Spleen (tissue), 11 donors: ENCODE results near the gene ADAMTSL1. TPM values are rescaled to one million over a fixed set of nuclear protein-coding genes. Genes with fewer than 3 reads are reported as not detected.

Experiments used
- DNase-seq: peaks from one replicate; pipeline ENCODE4 v3.0.0-alpha.2; 2020
- H3K27ac ChIP-seq, 8 donors: fragments of 200-600 bp; sonication (generic) in 7 of 8; 1 replicate in 4 of 8; 2 replicates in 4 of 8; pipeline versions ENCODE4 v1.5.0 to v1.8.0; 2016 to 2021; ENCODE audit warnings: inconsistent platforms in 4 of 8, mild to moderate bottlenecking in 4 of 8, moderate library complexity in 1 of 8
- H3K27me3 ChIP-seq, 7 donors: fragments of 200-600 bp; sonication (generic) in 6 of 7; replicated peaks in 1 of 7; 1 replicate in 4 of 7; 2 replicates in 3 of 7; pipeline versions ENCODE4 v1.5.0 to v1.8.0; 2016 to 2021; ENCODE audit warnings: inconsistent platforms in 3 of 7, mild to moderate bottlenecking in 1 of 7
- H3K36me3 ChIP-seq, 6 donors: fragments of 200-600 bp; sonication (generic) in 5 of 6; 1 replicate in 4 of 6; 2 replicates in 2 of 6; pipeline versions ENCODE4 v1.5.0 to v1.8.0; 2016 to 2021; ENCODE audit warnings: inconsistent platforms in 2 of 6
- H3K4me1 ChIP-seq, 6 donors: fragments of 200-600 bp; sonication (generic) in 5 of 6; 1 replicate in 3 of 6; 2 replicates in 3 of 6; pipeline versions ENCODE4 v1.5.0 to v1.8.0; 2016 to 2021; ENCODE audit warnings: inconsistent platforms in 3 of 6
- H3K4me3 ChIP-seq, 8 donors: fragments of 200-600 bp; sonication (generic) in 7 of 8; 1 replicate in 4 of 8; 2 replicates in 4 of 8; pipeline versions ENCODE4 v1.5.0 to v1.8.0; 2016 to 2021; ENCODE audit warnings: inconsistent platforms in 4 of 8, mild to moderate bottlenecking in 4 of 8, moderate library complexity in 2 of 8
- H3K9me3 ChIP-seq, 8 donors: fragments of 200-600 bp; sonication (generic) in 7 of 8; 1 replicate in 4 of 8; 2 replicates in 4 of 8; pipeline versions ENCODE4 v1.5.0 to v1.8.0; 2016 to 2021; ENCODE audit warnings: inconsistent platforms in 4 of 8
- CTCF ChIP-seq, 11 experiments: fragments of 200-600 bp in 7 of 11; fragments of 450-650 bp in 4 of 11; sonication (generic) in 4 of 11; IDR thresholded peaks in 8 of 11; conservative IDR thresholded peaks in 3 of 11; 1 replicate in 7 of 11; 2 replicates in 4 of 11; pipeline versions ENCODE4 v1.4.0 to v1.8.0; 2016 to 2021; ENCODE audit warnings: antibody characterized with exemption in 11 of 11, inconsistent platforms in 4 of 11, mild to moderate bottlenecking in 1 of 11
- POLR2A ChIP-seq, 3 donors: fragments of 450-650 bp; IDR thresholded peaks; one replicate each; pipeline ENCODE4 v1.5.1; 2017; ENCODE audit warnings: antibody characterized with exemption in 3 of 3, mild to moderate bottlenecking in 1 of 3
- POLR2AphosphoS5 ChIP-seq, 3 donors: sonication (generic); formaldehyde crosslinking; IDR thresholded peaks; one replicate each; pipeline ENCODE4 v1.5.1; 2017; ENCODE audit warnings: antibody characterized with exemption in 3 of 3
- WGBS, 5 donors: extraction: QIAGEN DNeasy Blood & Tissue Kit in 3 of 5; methylation state at CpG; one replicate each; pipeline versions ENCODE4 v1.1.5 to v1.1.7; 2013 to 2018; 5-methylcytosine and 5-hydroxymethylcytosine counted together
- intact Hi-C: fragments of 100-400 bp; cut with DNase I; formaldehyde crosslinking; loops from one replicate; pipeline ENCODE4 v1.15.0; 2023; ENCODE audit warnings: low total_unique reads
- polyA plus RNA-seq, 3 donors: library from polyadenylated mRNA; stranded (reverse); fragments of 200-250 nt; gene quantifications; one replicate each; pipeline ENCODE4 v1.2.1, GENCODE V29; 2013
- total RNA-seq, 7 donors: library from RNA; depleted of rRNA in 3 of 7; stranded (reverse); fragments of >200 nt in 3 of 7; fragmentation: NEBNext Ultra II Directional in 4 of 7; extraction: Animal tissue kit (Norgen Biotek cat#: 25700) in 4 of 7; gene quantifications; one replicate each; pipeline versions ENCODE4 v1.1.0 to v1.2.1, GENCODE V29; 2016 to 2021
- donor health status: healthy with polysubstance abuse.
- donor health status: DM: no; HTN: no; CAD: no; lungs with moderate emphysema.
- donor health status: DM: no; HTN: no; CAD: no.
- donor health status: Bipolar disorder and iron deficiency.
- donor health status: healthy.
- donor health status: DM: no; HTN: no; CAD: no.
- donor health status: DM: yes; HTN: yes; CAD: no.

The ADAMTSL1 gene
- total and polyA plus RNA-seq, 10 donors, result 0.35 to 5.3 (median 2.2) TPM

- no peak overlapping the region for H3K4me3 ChIP-seq
- peaks cover 0 to 19% (median 6%) of the 10 kb centered on the region in 8 donors for H3K9me3 ChIP-seq
- TF ChIP-seq CTCF (IDR thresholded peaks at IDR 0.05 in 8 of 11, conservative IDR thresholded peaks at IDR 0.05 in 3 of 11), result no peak
- 80 to 88% (median 84%) methylated on average over 5 of the region's 5 CpGs for WGBS, 5 donors
- H3K36me3 ChIP-seq, result no peaks in the 10 kb centered on the region
- intact Hi-C loops, result no loop called here
- H3K27me3 ChIP-seq, result no peaks in the 10 kb centered on the region
- H3K4me1 ChIP-seq, result no peaks in the 10 kb centered on the region
- no peak for DNase-seq
- H3K27ac ChIP-seq, result no peak overlapping the region
Measured at GRCh38 chr9:18566121-18566520, 92.2 kb downstream of the ADAMTSL1 start.

- Histone ChIP-seq H3K4me3 (no peak overlapping the region), H3K36me3 (no peaks in the 10 kb centered on the region), H3K27me3 (no peaks in the 10 kb centered on the region), H3K27ac (no peak overlapping the region), H3K4me1 (no peaks in the 10 kb centered on the region), H3K9me3 (no peaks in the 10 kb centered on the region)
- TF ChIP-seq POLR2AphosphoS5 (IDR thresholded peaks at IDR 0.05) (no peak), CTCF (IDR thresholded peaks at IDR 0.05 in 8 of 11, conservative IDR thresholded peaks at IDR 0.05 in 3 of 11) (no peak), POLR2A (IDR thresholded peaks at IDR 0.05) (no peak)
- WGBS, 5 donors, result 76 to 84% (median 80%) methylated on average over 4 of the region's 4 CpGs
- no peak for DNase-seq
- intact Hi-C loops, result no loop called here
Measured at GRCh38 chr9:18568973-18569372, 95.0 kb downstream of the ADAMTSL1 start.

- Histone ChIP-seq H3K27ac (no peak overlapping the region), H3K36me3 (no peaks in the 10 kb centered on the region), H3K4me1 (no peaks in the 10 kb centered on the region), H3K9me3 (no peaks in the 10 kb centered on the region), H3K4me3 (no peak overlapping the region), H3K27me3 (no peaks in the 10 kb centered on the region)
- no peak for TF ChIP-seq POLR2AphosphoS5 (IDR thresholded peaks at IDR 0.05)
- TF ChIP-seq POLR2A (IDR thresholded peaks at IDR 0.05), result no peak
- no peak for TF ChIP-seq CTCF (IDR thresholded peaks at IDR 0.05 in 8 of 11, conservative IDR thresholded peaks at IDR 0.05 in 3 of 11)
- intact Hi-C loops, result no loop called here
- 71 to 95% (median 83%) methylated on average over 3 of the region's 3 CpGs for WGBS, 5 donors
- DNase-seq, result no peak
Measured at GRCh38 chr9:18569941-18570630, 96.1 kb downstream of the ADAMTSL1 start.

GRCh38 chr9:18573021-18573556 lies 99.1 kb downstream of the ADAMTSL1 start:
- WGBS, 5 donors, result 75 to 91% (median 84%) methylated on average over 1 of the region's 1 CpG
- Histone ChIP-seq H3K9me3 (no peaks in the 10 kb centered on the region), H3K4me3 (no peak overlapping the region), H3K36me3 (no peaks in the 10 kb centered on the region), H3K27me3 (no peaks in the 10 kb centered on the region), H3K4me1 (no peaks in the 10 kb centered on the region), H3K27ac (no peak overlapping the region)
- DNase-seq, result no peak
- intact Hi-C loops, result no loop called here
- TF ChIP-seq CTCF (IDR thresholded peaks at IDR 0.05 in 8 of 11, conservative IDR thresholded peaks at IDR 0.05 in 3 of 11), result no peak
- TF ChIP-seq POLR2AphosphoS5 (IDR thresholded peaks at IDR 0.05), result no peak
- no peak for TF ChIP-seq POLR2A (IDR thresholded peaks at IDR 0.05)
